GM18873 (cell line): ENCODE measurements around the gene CCL27.
A peak's percentile ranks its signal among the peaks of the same experiment; 100 is the strongest.

Source experiments
- ATAC-seq: cut with Tn5 transposase; IDR thresholded peaks from one replicate; pipeline ENCODE4 v1.9.1; 2021; ENCODE audit warnings: mild to moderate bottlenecking, moderate library complexity, moderate number of reproducible peaks; ENCODE audit not compliant: unreplicated experiment, low FRiP score

Gene CCL27

DNA sequence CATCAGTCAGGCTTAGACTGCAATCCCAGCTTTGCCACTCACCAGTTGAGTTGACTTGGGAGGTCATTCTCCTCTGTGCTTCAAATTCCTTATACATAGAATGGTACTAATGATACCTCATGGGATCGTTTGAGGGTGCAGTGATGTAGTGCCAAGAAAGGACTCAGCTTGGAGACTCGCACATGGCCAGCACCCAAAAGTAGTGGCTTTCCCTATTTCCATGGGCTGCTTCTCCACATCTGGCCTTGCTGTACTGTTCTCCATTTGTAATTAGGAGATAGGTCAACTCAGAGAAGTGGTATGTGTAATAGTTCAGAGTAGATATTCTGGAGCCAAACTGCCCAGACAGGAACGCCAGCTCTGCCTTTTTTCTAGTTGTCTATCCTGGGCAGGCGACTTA is 23.1 kb upstream of the CCL27 start:
- ATAC-seq, result no peak

DNA sequence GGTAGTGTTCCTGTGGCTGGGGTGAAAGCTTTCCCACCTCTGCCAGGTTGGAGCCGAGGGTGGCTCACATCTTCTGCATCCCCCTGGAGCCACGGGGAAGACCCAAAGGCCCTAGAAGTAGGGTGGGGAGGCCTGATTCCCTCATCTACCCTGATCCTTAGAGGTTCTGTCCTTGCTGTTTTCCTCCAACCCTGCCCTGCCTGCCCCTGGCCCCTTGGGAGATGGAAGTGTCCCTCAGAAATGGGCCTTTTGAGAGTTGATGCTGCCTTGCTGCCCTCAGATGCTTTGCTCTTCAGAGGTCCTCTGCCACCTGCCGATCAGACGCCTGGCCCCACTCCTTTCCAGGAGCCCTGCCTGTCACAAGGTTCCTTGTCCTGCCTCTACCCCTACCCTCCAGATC is 22.4 kb upstream of the CCL27 start:
- ATAC-seq, result no peak

DNA sequence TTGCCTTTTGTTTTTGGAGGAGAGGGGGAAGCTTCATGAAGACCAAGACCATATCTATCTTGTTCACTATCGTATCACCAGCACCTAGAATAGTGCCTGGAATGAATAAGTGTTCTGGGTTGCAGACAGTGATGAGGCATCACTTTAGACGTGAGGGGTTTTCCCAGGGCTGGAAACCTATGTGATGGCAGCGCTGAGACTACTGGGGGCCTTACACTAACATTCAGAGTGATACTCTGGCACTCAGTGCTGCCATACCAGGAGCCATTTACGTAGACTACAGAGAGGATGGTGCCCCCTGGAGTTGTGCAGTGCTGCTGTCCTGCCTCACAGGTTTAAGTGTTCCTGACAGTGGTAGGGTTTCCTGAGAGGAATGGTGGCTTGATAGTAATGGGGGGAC is 21.7 kb upstream of the CCL27 start:
- no peak for ATAC-seq

DNA sequence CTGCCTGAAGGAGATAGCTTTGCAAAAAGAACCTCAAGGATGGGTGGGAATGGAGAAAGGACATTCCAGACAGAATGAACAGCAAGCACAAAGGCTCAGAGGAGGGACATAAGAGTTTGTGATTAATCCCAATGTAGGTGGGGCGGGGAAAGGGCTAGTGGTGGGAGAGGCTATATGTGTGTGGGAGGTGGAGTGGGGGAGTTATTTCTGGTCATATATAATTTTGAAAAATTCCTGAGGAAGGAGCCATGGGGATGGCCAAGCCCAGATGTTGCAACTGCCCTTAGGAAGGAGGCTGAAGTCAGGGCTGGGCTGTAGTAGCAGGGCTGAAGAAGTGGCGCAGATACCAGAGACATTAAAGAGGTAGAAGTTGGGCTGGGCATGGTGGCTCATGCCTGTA is 13.4 kb upstream of the CCL27 start:
- ATAC-seq, result no peak

- ATAC-seq, result no peak
These were observed 12.7 kb upstream of the CCL27 start for GRCh38 chr9:34675048-34675714.

- ATAC-seq, result no peak
These were observed 12.0 kb upstream of the CCL27 start for GRCh38 chr9:34674440-34674839.

- ATAC-seq, result no peak
These were observed 8.8 kb upstream of the CCL27 start for GRCh38 chr9:34671307-34671706.

DNA sequence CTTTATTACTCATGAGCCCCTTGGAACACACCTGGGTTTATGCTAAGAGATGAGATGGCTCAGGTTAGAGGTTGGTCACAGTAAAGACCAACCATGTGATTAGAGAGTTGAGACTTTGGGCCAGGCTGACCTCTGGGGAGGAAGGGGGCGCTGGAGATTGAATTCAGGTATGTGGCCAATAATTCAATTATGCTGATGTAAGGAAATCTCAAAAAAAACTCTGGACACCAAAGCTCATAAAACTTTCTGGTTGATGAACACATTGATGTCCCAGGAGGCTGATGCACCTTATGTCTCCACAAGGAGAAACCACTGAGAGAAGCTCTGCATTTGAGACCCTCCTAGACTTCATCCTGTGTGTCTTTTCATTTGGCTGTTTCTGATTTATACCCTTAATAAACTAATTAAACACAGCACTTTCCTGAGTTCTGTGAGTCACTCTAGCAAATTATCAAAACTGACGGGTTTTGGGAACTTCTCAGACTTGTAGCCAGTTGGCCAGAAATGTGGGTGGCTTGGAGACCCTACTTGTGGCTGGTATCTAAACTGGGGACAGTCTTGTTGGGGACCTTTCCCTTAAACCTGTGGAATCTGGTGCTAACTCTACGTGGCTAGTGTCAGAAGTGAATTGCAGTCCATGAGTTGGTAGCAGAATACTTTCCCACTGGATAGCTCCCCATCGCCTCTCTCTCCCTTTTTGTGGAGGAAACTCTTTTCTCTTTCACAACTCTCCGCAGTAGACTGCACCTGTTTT is 7.5 kb upstream of the CCL27 start:
- ATAC-seq, result no peak

DNA sequence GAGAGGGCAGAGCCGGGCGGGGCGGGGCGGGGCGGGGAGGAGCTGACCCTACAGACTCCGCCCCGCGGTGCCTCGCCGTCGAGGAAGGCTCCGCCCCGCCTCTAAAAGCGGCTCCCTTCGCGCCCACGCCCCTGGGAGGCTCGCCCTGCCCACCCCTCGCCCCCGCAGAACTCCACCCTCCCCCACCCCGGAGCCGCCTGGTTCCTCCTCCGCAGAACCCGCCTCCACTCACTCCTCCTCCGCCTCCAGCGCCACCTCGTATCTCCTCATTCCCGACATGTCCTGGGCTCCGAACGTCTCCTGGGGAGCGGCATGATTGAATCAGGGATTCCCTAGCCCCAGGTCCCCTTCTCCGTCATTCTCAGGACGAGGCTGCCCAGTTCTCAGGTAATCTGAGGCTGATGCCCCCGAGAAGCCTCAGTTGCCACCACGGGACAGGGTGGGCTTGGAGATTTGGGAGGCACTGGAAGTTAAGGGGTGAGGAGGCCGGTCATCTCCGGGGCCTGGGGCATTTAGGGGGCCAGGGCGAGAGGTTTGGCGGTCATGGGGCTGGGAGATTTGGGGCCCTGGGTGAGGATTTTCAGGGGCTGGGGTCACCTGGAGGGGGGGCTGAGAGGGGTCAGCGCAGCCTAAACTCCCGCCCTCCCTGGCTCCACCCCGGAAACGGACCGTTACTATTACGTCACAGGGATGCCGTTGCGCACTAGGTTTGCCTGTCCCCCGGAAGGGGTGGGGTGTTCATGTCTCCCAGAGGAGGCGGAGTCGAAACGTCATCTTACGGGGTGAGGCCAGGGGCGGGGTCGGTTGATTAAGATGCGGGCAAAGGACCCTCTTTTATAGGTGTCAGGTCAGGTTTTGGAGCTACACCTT is 3.2 kb upstream of the CCL27 start:
- peak; percentile 75 for ATAC-seq

- no peak for ATAC-seq
These were observed 2.6 kb upstream of the CCL27 start for GRCh38 chr9:34665067-34665380.

- no peak for ATAC-seq
These were observed 2.0 kb upstream of the CCL27 start for GRCh38 chr9:34664281-34665066.

GRCh38 chr9:34663303-34663605 is 797 bp upstream of the CCL27 start:
- no peak for ATAC-seq

- ATAC-seq, result no peak
These were observed 2.7 kb downstream of the CCL27 start for GRCh38 chr9:34659592-34660253.

GRCh38 chr9:34658461-34658860 is 4.0 kb downstream of the CCL27 start:
- ATAC-seq, result no peak

GRCh38 chr9:34656992-34657391 is 5.5 kb downstream of the CCL27 start:
- no peak for ATAC-seq

GRCh38 chr9:34655394-34655793 is 7.1 kb downstream of the CCL27 start:
- no peak for ATAC-seq

DNA sequence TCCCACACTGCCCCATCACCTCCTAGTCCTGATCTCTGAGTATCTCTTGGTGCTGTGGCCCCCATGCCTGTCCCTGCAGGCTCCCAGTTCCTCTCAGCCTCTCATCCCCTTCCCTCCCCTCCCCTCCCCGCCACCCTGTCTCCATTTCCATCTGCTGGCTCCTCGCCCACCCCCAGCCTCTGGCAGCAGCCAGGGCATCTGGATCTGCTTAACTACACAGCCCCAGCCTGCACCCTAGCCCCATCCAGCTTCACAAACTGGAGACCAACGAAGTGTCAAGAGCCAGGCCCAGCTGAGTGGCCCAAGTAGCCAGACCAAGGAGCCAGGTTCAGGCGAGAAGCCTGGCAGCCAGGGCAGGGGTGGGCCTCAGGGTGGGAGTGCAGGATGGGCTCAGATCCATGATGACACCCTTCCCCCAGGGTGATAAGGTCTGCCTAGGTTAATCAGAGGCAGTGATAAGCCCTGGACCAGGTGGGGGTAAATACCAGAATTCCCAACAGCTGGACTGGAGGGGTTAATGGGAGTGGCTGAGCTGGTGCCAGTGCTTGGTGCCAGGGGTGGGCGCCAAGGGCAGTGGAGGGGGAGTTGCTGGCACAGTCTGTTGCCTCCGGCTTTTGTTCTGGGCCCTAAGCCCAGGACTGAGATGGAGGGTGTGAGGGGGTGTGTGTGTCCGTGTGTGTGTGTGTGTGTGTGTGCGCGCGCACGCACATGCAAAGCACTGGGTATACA is 8.0 kb downstream of the CCL27 start:
- ATAC-seq, result no peak

DNA sequence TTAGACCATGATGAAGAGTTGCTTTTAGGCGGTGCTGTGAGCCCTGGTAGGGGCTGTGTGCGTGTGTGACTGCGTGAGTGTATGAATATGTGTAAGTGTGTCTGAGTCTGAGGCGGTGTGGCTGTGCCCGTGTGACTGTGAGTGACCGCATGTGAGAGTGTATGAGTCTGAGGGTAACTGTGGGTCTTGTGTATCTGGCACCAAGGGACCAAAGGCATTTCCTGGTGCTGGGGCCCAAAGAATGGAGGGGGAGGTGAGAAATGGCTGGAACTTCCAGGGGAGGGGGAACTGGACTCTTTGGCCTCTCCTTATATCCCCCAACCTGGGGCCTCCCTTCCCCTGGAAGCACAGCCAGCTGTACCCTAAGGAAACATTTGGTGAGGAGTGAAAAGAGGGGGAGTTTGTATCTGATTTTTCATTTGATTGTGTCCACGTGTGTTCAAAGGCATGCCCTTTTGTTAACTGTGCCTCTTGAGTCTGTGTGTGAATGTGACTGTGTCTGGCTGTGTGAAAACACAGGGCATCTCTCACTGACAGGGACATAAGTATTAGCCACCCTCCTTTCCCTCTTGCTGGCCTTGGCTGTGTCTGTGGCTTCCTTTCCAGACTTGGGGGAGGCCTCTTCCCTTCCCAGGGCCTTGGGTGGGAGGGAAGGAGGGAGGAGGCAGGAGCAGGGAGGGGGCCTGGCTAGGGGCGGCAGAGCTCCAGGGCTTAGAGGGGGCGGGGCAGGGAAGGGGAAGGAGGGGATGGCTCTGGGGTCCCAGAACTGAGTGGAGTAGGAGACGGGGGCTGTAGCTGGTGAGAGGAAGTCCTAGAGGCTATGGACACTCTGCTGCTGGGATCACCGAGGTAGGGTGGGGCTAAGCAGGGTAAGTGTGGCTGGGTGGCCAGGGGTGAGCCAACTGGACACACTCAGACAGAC is 9.0 kb downstream of the CCL27 start:
- ATAC-seq, result no peak

- ATAC-seq, result no peak
These were observed 9.9 kb downstream of the CCL27 start for GRCh38 chr9:34652602-34653000.
